Brain microvascular endothelial cell (primary cell): ENCODE data around the gene RASA1.
"Not testable (repeated sequence)": the region's sequence is repeated elsewhere in the genome, so short reads cannot be mapped to it uniquely, and the experiment has no call there.

ENCODE experiments used
- DNase-seq: peaks from one replicate; pipeline ENCODE4 v3.0.0-alpha.2; 2020
- H3K27ac ChIP-seq: fragments of 250-450 bp; sonication (Bioruptor Pico); 2 replicates; pipeline ENCODE4 v1.5.1; 2020; ENCODE audit warnings: mild to moderate bottlenecking, moderate library complexity
- H3K27me3 ChIP-seq: fragments of 250-450 bp; sonication (Bioruptor Pico); replicated peaks from 2 replicates; pipeline ENCODE4 v1.5.1; 2020; ENCODE audit warnings: mild to moderate bottlenecking
- H3K36me3 ChIP-seq: fragments of 250-450 bp; sonication (Bioruptor Pico); replicated peaks from 2 replicates; pipeline ENCODE4 v1.5.1; 2020; ENCODE audit warnings: mild to moderate bottlenecking
- H3K4me3 ChIP-seq: 2 replicates; pipeline ENCODE4 v1.5.1; 2011; ENCODE audit warnings: low read depth, mild to moderate bottlenecking, control low read depth, low read length, moderate library complexity
- CTCF ChIP-seq: IDR thresholded peaks from 2 replicates; pipeline ENCODE4 v1.5.1; 2011; ENCODE audit warnings: low read depth, mild to moderate bottlenecking, moderate library complexity, low read length, control low read depth, inconsistent platforms; ENCODE audit errors: missing control alignments
- in situ Hi-C: cut with HindIII; loops from 2 replicates; pipeline ENCODE4 v1.10.0; 2017; ENCODE audit warnings: low sequenced_read_pairs, low pct_ligation_motif_present

Gene RASA1

GRCh38 chr5:87298692-87299362 lies 31.1 kb downstream of the RASA1 start:
- in situ Hi-C loops, result no loop called here
- peak overlapping the region; percentile 13 for H3K27ac ChIP-seq
- DNase-seq, result no peak

GRCh38 chr5:87300176-87300575 lies 32.5 kb downstream of the RASA1 start:
- DNase-seq, result no peak
- Histone ChIP-seq H3K4me3 (no peak overlapping the region), H3K27ac (peak overlapping the region; percentile 75), H3K27me3 (no peaks in the 10 kb centered on the region), H3K36me3 (peaks cover 10% of the 10 kb centered on the region)
- no peak for TF ChIP-seq CTCF
- in situ Hi-C loops, result no loop called here

More at GRCh38 chr5:87298692-87299362, 31.1 kb downstream of the RASA1 start:
- H3K4me3 ChIP-seq, result no peak overlapping the region
- H3K36me3 ChIP-seq, result peaks cover under 1% of the 10 kb centered on the region
- no peak for TF ChIP-seq CTCF
- H3K27me3 ChIP-seq, result no peaks in the 10 kb centered on the region

GRCh38 chr5:87300744-87301143 lies 33.1 kb downstream of the RASA1 start:
- no peak for TF ChIP-seq CTCF
- DNase-seq, result peak; percentile 95
- H3K27me3 ChIP-seq, result no peaks in the 10 kb centered on the region
- H3K27ac ChIP-seq, result peak overlapping the region; percentile 75
- peaks cover 15% of the 10 kb centered on the region for H3K36me3 ChIP-seq
- H3K4me3 ChIP-seq, result no peak overlapping the region
- in situ Hi-C loops, result no loop called here

GRCh38 chr5:87302061-87302460 lies 34.4 kb downstream of the RASA1 start:
- no peak overlapping the region for H3K4me3 ChIP-seq
- no peaks in the 10 kb centered on the region for H3K27me3 ChIP-seq
- in situ Hi-C loops, result no loop called here
- no peak for DNase-seq
- TF ChIP-seq CTCF, result no peak
- H3K36me3 ChIP-seq, result peaks cover 21% of the 10 kb centered on the region
- H3K27ac ChIP-seq, result peak overlapping the region; percentile 75

- in situ Hi-C loops, result no loop called here
- Histone ChIP-seq H3K36me3 (peaks cover 21% of the 10 kb centered on the region), H3K27me3 (no peaks in the 10 kb centered on the region), H3K27ac (no peak overlapping the region), H3K4me3 (no peak overlapping the region)
- no peak for TF ChIP-seq CTCF
- DNase-seq, result no peak
Observed at GRCh38 chr5:87303324-87303723, 35.6 kb downstream of the RASA1 start.

- peaks cover 21% of the 10 kb centered on the region for H3K36me3 ChIP-seq
- H3K27me3 ChIP-seq, DNase-seq, in situ Hi-C loops, H3K4me3 ChIP-seq, H3K27ac ChIP-seq: not testable (repeated sequence)
Observed at GRCh38 chr5:87306090-87306489, 38.4 kb downstream of the RASA1 start.
